ENCODE data around the gene HOMEZ.
"Not testable (repeated sequence)": the region's sequence is repeated elsewhere in the genome, so short reads cannot be mapped to it uniquely, and the experiment has no call there.

HOMEZ gene

DNA sequence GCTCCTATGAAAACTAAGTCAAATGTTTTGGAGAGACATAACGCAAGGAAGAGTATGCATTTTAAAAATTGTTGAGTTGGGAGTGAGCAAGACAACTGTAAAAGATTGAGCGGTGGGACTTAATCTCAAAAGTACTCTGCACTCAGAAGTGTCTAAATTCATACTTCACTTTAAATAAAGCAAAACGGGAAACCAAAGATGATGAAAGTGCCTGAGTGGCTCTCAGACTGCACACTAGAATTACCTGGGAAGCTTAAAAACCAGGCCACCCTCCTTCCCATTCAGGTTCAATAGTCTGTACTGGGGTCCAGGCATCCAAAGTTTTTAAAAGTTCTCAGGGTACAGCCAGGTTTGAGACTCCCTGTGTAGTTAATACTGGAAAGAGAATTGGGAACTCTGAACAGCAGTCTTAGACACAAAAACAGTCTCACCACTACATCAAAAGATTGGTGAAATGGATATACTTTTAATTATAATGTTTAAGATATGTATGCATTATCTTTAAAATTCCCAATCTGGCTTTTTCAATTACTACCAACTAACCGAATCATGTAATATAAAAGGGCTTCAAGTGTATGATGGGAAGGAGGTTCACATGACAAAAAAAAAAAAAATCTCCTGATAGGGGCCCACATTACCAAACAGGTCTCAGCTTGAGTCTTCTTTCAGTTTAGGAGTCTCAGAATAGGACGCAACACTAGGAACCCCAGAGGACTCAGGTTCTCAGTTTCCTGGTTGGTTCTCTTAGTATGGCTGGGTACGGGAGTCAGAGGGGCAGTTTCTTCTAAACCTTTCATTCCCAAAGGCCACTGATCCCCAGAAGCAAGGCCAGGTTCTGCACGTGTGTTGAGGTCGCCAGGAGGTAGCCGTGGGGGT is 1.0 kb downstream of the HOMEZ start:
- in situ Hi-C loops (cut with HindIII; ENCODE audit: low sequenced_read_pairs), result no loop called here

DNA sequence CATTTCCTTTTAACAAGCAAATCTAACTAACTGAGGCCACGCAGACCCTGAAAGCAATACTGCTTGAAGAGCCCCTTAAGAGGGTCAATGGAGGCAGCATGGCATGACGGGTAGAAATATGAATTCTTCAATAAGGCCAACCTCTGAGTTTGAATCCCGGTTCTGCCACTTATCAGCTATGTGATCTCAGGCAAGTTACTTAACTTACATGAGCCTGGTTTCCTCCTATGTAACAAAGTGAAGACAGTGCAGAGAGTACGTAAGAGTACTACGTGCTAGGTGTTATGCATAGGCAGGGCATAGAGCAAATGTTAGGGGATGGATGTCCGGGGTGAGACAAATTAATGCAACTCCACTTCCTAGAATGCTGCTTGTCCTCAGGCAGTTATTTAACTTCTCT is 4.7 kb downstream of the HOMEZ start:
- in situ Hi-C loops (cut with HindIII; ENCODE audit: low sequenced_read_pairs), result no loop called here

DNA sequence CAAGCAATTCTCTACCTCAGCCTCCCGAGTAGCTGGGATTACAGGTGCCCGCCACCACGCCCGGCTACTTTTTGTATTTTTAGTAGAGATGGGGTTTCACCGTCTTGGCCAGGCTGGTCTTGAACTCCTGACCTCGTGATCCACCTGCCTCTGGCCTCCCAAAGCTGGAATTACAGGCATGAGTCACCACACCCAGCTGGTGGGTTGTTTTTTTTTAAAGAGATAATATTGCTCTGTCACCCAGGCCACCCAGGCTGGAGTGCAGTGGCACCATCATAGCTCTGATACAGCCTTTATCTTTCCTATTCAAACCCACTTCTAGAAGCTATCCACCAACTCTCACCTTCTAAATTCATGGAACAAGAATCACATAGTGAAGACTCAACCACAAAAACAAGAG is 8.0 kb downstream of the HOMEZ start:
- in situ Hi-C loops (cut with HindIII; ENCODE audit: low sequenced_read_pairs), result not testable (repeated sequence)

DNA sequence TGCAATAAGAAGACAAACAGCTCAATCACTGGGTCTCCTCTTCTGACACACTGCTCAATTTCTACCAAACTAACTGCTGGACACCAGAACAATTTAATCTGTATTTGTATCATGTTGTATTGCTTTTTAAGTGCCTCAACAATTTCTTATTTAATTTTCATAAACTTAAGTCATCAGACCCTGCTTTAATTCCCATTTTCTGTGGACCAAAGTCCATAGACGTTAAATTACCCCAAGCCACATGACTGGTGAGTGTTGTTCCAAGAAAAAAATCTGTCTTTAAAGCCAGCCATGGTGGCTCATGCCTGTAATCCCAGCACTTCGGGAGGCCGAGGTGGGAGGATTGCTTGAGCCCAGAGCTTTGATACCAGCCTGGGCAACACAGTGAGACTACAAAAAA is 8.7 kb downstream of the HOMEZ start:
- in situ Hi-C loops (cut with HindIII; ENCODE audit: low sequenced_read_pairs), result no loop called here

DNA sequence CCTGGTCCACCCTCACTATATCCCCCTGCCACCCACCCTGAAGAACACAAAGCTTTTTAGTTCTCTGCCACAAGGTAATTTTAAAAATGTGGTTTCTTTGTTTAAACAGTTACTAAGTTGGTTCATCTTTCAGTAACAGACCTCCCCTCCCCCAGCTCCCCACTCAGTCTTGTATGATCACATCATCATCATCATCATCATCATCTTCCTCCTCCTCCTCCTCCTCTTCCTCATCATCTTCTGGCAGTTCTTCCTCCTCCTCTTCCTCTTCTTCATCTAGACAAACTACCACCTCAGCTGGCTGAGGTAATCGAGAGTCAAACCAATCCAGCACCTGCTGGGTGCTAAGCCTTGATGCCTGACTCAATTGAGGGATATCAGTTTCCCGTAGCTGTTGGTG is 10.5 kb downstream of the HOMEZ start:
- in situ Hi-C loops (cut with HindIII; ENCODE audit: low sequenced_read_pairs), result no loop called here

DNA sequence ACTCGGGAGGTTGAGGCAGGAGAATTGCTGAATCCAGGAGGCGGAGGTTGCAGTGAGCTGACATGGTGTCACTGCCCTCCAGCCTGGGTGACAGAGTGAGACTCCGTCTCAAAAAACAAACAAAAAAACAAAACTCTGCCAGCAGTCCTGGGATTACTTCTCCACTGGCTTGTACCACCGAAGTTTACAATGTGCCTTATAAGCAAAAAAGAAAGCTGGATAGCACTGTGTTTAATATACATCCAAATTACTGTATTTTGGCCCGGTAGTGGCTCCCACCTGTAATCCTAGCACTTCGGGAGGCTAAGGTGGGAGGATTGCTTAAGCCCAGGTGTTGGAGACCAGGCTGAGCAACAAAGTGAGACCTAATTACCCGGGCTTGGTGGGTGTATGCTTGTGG is 16.7 kb downstream of the HOMEZ start:
- in situ Hi-C loops (cut with HindIII; ENCODE audit: low sequenced_read_pairs), result no loop called here

DNA sequence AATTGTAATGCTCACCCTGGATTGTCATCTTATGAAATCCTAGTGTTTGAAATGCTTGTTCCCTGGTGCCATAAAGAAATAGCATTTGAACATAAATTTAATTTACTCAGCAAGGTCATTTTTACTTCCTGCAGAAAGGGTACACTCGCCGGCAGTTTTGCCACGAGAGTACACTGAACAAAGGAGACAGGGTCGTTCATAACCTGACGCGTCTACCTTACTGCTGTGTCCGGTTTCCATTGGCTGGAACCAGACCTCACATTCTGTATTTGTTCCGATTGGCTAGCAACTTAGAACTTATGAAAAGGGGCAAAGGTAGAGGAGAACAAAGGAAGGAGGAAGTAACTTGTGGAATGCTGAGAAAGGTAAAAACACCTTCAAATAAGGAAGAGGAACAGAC is 25.1 kb downstream of the HOMEZ start:
- in situ Hi-C loops (cut with HindIII; ENCODE audit: low sequenced_read_pairs), result not testable (repeated sequence)

DNA sequence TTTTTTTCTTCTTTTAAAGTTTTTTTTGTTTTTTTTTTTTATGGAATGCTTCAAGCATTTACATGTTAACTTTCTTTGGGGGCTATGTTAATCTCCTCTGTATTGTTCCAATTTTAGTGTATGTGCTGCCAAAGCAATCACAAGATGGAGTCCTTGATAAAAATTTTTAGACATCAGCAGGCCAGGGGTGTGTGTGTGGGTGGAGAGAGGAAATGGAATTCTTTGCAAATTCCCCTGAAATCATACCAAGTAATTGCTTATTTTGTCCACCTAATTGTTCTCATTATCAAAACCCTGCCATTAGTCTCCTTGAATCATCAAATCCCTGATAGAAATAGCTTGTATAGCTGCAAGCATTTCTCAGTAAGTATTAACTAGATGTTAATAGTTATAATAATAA is 26.5 kb downstream of the HOMEZ start:
- in situ Hi-C loops (cut with HindIII; ENCODE audit: low sequenced_read_pairs), result no loop called here

DNA sequence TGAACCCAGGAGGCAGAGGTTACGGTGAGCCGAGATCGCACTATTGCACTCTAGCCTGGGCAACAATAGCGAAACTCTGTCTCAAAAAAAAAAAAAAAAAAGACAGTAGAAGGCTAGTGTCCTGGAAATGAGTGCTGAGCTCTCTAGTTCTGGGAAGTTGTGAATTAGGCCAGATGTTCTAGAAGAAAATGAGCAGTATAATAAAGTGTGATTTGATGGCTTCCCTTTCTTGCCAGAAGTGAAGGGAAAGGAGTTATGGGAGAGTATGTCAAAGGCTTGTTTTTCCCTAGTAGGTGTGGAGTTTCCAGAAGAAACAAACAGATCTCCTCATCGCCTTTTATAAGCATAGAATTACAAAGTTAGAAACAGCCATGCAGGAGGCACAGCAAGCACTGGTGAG is 27.7 kb downstream of the HOMEZ start:
- in situ Hi-C loops (cut with HindIII; ENCODE audit: low sequenced_read_pairs), result no loop called here

DNA sequence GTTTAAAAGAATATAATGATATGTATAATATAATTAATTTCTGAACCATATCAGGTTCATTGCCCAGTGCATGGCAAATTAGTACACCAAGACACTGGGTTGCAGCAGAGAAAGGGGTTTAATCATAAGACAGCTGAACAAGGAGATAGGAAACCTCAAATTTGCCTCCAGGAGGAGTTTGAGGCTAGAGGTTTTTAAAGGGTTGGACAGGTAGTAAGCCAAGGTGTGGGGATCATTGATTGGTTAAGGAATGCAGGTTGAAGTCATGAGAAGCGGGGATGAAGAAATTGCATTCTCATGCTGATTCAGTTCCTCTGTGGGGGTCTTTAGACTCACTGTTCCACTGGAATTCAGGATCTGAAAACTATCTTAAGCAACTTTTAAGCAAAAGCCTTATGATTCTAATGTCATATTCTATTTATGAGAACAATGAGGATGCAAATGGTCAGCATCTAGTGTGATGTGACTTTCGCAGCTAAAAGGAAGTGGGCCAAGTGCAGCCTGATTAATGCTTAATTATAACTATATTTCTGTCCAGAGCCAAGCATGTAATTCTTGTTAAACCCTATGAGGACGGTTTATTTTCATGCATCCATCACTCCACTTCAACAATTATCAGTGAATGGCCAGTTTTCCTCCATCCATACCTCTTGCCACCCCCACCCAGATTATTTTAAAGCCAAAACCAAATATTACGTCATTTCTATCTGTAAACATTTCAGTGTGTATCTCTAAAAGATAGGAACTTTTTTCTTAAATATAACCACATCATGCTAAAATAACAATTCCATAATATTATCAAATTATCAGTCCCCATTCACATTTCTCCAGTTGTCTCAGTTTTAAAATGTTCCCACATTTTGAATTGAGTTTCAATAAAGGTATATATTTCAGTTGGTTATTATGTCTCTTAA is 33.3 kb downstream of the HOMEZ start:
- in situ Hi-C loops (cut with HindIII; ENCODE audit: low sequenced_read_pairs), result no loop called here

DNA sequence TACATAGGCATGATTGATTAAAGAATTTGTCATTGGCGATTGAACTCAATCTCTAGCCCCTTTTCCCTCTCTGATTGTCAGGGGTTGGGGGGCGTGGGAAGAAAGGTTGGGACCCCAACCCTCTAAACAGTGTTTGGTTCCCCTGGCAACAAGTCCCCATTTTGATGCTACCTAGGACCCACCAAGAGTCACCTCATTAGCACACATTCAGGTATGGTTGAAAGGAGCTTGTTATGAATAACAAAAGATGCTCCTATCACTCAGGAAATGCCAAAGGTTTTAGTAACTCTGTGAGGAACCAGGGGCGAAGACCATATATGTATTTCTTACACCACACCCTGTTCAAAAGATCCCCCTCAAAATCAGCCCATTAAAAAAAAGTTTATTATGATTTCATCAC is 33.9 kb downstream of the HOMEZ start:
- in situ Hi-C loops (cut with HindIII; ENCODE audit: low sequenced_read_pairs), result no loop called here

DNA sequence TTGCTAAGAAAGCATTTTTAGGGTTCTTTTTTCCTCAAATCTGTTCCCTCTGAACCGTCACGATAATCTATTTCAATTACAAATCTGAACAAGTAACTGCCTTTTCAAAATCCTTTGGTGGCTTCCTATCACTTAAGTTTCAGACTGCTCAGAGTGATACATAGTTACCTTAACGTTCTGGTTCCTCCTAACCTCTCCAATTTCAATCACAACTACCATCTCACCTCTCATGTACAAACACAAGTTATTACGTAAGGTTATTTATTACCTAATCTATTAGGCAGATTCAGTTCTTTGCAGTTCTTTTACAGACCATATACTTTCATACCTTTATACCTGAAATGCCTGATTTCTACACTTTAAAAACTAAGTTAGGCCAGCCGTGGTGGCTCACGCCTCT is 36.1 kb downstream of the HOMEZ start:
- in situ Hi-C loops (cut with HindIII; ENCODE audit: low sequenced_read_pairs), result no loop called here

DNA sequence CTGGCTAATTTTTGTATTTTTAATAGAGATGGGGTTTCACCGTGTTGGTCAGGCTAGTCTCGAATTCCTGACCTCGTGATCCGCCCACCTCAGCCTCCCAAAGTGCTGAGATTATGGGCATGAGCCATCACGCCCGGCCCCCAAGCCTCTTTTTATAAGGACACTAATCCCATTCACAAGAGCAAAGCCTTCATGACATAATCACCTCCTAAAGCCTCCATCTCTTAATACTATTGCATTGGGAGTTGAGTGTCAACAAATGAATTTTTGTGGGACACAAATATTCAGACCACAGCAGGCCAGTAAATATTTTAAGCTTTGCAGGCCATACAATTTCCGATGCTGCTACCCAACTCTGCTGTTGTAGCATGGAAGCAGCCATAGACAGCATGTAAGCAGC is 37.3 kb downstream of the HOMEZ start:
- in situ Hi-C loops (cut with HindIII; ENCODE audit: low sequenced_read_pairs), result no loop called here

DNA sequence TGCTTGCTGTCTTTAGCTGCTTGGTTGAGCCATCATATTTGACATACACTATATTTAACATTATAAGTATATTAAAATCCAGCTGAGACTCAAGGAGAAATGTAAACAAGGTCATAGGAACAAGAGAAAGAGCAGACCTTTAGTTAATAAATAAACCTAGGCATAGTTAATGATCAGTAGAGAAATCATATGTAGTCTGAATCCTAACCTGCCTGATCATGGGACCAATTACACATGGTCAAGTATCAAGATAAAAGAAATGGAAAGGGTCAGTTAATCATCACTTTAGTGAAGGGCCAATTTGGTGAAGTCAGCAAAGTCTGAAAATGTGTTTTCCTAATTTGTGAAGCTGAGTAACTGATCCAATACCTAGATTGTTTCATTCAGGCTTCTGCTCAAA is 40.6 kb downstream of the HOMEZ start:
- in situ Hi-C loops (cut with HindIII; ENCODE audit: low sequenced_read_pairs), result no loop called here

DNA sequence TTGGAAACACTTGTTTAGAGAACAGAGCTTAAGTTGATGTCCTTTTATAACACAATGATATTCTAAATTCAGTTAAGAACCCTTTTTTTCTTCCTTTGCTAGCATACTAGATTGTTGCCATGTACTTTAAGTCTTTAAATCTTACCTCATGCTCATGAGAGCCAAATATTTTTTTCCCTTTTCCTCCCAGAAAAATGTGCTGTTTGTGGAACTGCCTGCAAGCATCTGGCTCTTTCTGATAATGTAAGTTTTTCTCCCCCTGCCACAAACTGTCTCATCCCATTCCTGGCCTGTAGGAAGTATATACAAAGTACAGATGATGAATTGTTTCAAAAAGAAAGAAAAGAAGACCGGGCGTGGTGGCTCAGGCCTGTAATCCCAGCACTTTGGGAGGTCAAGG is 42.9 kb downstream of the HOMEZ start:
- in situ Hi-C loops (cut with HindIII; ENCODE audit: low sequenced_read_pairs), result no loop called here

DNA sequence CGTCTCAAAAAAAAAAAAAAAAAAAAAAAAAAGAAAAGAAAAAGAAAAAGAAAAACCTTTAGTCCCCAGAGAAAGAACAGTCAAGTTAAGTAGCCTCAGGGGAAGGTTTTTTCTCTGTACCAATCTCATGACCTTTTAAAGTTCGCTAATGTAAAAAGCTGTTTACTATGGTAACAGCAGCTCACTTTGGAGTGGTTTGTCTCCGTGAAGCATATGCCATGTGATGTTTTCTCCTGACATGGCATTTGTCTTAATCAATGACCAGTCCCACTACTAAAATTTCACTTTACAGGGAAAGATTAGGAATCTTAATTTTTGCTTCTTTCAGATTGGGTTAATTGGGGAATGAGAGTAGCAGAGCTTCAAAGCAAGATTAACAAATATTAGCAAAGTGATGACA is 43.9 kb downstream of the HOMEZ start:
- in situ Hi-C loops (cut with HindIII; ENCODE audit: low sequenced_read_pairs), result no loop called here

DNA sequence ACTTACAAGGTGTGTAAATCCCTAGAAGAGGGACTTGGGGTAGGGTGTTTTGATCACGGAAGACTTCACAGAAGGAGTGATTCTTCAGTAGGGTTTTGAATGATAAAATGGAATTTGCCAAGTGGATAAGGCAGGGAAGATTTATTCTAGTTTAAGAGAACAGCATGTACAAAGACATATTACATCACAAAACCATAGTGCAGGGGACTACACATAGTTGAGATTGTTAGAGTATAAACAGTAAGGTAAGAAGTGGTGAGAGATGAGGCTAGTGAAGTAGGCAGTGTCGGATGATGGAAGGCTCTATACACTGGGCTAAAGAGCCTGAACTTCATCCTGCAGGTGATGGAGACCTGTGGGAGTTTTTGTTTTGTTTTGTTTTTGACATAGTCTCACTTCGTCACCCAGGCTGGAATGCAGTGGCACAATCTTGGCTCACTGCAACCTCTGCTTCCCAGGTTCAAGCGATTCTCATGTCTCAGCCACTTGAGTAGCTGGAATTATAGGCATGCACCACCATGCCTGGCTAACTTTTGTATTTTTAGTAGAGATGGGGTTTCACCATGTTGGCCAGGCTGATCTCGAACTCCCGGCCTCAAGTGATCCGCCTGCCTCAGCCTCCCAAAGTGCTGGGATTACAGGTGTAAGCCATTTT is 44.7 kb downstream of the HOMEZ start:
- in situ Hi-C loops (cut with HindIII; ENCODE audit: low sequenced_read_pairs), result not testable (repeated sequence)

DNA sequence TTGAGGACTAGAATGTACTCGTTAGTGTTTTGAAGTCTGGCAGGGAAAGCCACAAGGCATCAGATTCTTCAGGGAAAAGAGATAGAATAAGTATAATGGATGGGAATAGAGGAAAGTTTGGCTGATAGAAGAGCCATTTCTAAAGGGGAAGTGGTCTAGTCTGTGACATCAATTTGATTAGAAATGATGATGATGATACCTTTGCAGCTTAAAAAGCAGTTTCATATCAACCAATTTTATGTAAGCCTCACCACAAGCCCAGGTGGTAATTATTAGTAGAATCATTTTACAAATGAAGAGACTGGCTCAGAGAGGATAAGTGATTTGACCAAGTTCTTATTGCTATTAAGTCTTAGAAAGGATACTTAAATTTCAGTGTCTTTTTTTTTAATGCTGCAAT is 45.3 kb downstream of the HOMEZ start:
- in situ Hi-C loops (cut with HindIII; ENCODE audit: low sequenced_read_pairs), result no loop called here

DNA sequence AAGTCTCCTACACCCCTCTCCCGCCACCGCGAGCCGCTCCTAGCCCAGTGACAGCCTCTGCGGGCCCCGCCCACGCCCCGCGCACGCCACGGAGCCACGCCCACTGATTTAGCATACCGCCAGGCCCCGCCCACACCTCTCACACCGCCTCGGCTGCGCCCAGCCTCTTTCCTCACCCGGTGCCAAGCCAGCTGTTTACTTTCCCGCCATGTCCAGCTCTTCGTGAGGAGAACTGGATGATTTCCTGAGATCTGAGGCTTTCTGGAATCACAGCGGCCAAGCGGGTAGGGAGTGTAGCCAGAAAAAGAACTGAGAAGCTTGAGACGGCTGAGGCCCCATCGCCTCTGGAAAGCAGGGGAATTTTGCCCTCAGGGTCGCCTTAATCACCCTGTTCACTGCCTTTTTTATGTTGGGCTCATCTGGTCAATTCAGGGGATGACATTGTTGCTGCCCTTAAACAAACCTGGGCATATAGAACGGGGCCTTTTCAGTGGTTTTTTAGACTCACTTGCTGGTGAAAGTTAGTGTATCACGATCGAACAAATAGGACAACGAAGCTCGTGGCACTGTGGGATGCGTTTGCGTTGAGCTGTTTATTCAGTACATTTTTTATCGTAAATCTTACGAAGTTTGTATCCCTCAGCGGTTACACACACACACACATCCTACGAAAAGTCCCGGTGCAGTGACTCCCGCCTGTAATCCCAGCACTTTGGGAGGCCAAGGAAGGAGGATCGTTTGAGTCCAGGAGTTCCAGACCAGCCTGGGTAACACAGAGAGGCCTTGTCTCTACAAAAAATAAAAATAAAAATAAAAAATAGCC is 47.9 kb downstream of the HOMEZ start, which contains the start of gene RNF212B:
Gene RNF212B, plus strand, starts transcription at position 165 of the 823 bp plus-strand sequence. CDS start 2,410 bp downstream, outside the sequence.
- in situ Hi-C loops (cut with HindIII; ENCODE audit: low sequenced_read_pairs), result no loop called here

DNA sequence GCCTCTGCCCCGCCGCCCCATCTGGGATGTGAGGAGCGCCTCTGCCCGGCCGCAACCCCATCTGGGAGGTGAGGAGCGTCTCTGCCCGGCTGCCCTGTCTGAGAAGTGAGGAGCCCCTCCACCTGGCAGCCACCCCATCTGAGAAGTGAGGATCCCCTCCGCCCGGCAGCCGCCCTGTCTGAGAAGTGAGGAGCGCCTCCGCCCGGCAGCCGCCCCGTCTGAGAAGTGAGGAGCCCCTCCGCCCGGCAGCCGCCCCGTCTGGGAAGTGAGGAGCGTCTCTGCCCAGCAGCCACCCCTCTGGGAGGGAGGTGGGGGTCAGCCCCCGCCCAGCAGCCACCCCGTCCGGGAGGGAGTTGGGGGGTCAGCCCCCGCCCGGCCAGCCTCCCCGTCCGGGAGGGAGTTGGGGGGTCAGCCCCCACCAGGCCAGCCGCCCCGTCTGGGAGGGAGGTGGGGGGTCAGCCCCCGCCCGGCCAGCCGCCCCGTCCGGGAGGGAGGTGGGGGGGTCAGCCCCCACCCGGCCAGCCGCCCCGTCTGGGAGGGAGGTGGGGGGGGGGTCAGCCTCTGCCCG is 53.6 kb downstream of the HOMEZ start:
- in situ Hi-C loops (cut with HindIII; ENCODE audit: low sequenced_read_pairs), result not testable (repeated sequence)

Data from endothelial cell of hepatic sinusoid (primary cell).